ENCODE results near the gene TPP1.

DNA sequence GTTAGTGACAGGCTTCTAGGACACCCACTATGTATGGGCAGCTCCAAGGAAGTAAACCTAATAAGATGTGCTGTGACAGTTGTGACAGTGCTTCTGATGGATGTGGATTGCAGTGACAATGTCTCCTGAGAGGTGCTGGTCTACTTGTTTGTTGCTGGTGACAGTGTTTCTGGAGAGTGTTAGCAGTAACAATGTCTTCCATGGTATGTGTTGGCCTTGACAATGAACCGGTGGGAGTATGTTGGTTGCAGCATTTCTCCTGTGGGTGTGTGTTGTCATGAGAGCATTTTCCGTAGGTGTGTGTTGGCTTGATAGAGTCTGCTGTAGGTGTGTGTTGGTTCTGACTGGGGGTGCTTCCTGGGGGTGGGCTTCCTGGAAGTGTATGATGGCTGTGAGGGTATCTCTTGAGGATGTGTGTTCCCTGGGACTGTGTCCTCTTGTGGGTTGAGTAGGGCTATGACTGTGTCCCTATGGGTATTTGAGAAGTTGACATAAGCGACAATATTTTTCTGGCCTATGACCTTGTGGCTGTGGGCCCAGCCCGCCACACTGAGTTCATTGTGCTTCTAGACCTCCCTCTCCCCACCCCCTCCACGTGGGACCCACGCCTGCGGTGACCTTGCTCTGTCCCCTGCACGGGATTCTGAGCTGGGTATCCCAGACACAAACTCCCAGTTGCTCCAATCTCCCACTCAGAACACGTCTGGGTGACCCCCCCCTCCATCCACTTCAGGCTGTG is 35.2 kb upstream of the TPP1 start:
- TF ChIP-seq, protein P1, sequence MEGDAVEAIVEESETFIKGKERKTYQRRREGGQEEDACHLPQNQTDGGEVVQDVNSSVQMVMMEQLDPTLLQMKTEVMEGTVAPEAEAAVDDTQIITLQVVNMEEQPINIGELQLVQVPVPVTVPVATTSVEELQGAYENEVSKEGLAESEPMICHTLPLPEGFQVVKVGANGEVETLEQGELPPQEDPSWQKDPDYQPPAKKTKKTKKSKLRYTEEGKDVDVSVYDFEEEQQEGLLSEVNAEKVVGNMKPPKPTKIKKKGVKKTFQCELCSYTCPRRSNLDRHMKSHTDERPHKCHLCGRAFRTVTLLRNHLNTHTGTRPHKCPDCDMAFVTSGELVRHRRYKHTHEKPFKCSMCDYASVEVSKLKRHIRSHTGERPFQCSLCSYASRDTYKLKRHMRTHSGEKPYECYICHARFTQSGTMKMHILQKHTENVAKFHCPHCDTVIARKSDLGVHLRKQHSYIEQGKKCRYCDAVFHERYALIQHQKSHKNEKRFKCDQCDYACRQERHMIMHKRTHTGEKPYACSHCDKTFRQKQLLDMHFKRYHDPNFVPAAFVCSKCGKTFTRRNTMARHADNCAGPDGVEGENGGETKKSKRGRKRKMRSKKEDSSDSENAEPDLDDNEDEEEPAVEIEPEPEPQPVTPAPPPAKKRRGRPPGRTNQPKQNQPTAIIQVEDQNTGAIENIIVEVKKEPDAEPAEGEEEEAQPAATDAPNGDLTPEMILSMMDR (IDR thresholded peaks at IDR 0.05): no peak
- TF ChIP-seq POLR2A (IDR thresholded peaks at IDR 0.05; ENCODE audit: low read length): no peak
- no peak for TF ChIP-seq MAX (IDR thresholded peaks at IDR 0.05)
- TF ChIP-seq RNF2 (IDR thresholded peaks at IDR 0.05; ENCODE audit: borderline replicate concordance, low read depth): no peak
- no peak for TF ChIP-seq TFCP2L1 (CRISPR knock-in tag; IDR thresholded peaks at IDR 0.05)
- TF ChIP-seq HDAC2 (IDR thresholded peaks at IDR 0.05): no peak
- TF ChIP-seq ZSCAN20 (CRISPR knock-in tag; IDR thresholded peaks at IDR 0.05): no peak
- no peak for TF ChIP-seq ZNF302 (CRISPR knock-in tag; IDR thresholded peaks at IDR 0.05)
